HEK293 (cell line): ENCODE data around the gene SORCS3.

Source experiments
- CTCF ChIA-PET: fragments of 350-600 bp; formaldehyde crosslinking; extraction: SDS; loops from one replicate; lab custom pipeline; 2021; ENCODE audit warnings: antibody characterized with exemption; lab: Yijun Ruan, JAX
- POLR2A ChIA-PET: fragments of 300-600 bp; formaldehyde crosslinking; extraction: SDS; loops from one replicate; lab custom pipeline; 2020; ENCODE audit warnings: antibody characterized with exemption, inconsistent platforms; lab: Yijun Ruan, JAX
- H3K27ac ChIP-seq: fragments of 200-500 bp; sonication (Bioruptor generic); 2 replicates; pipeline ENCODE4 v1.5.1; 2014; ENCODE audit warnings: low read depth, low read length, control low read depth, inconsistent platforms; ENCODE audit errors: extremely low read depth
- H3K36me3 ChIP-seq, 2 experiments: fragments of 200-500 bp in 1 of 2; sonication (Bioruptor generic) in 1 of 2; 1 replicate in 1 of 2; 2 replicates in 1 of 2; pipeline ENCODE4 v1.5.1; 2014 to 2017; ENCODE audit warnings: inconsistent platforms in 2 of 2, low read length in 2 of 2; ENCODE audit not compliant: control insufficient read depth in 2 of 2, insufficient read depth in 1 of 2
- H3K4me1 ChIP-seq: fragments of 200-500 bp; sonication (Bioruptor generic); 2 replicates; pipeline ENCODE4 v1.5.1; 2014; ENCODE audit warnings: mild to moderate bottlenecking, low read length, inconsistent platforms; ENCODE audit not compliant: control insufficient read depth, insufficient read depth
- H3K4me3 ChIP-seq: 2 replicates; pipeline ENCODE4 v1.5.1; 2011; ENCODE audit warnings: low read depth, mild to moderate bottlenecking, control low read depth, low read length, moderate library complexity
- H3K9me3 ChIP-seq: fragments of 200-500 bp; sonication (Bioruptor generic); 2 replicates; pipeline ENCODE4 v1.5.1; 2014; ENCODE audit warnings: low read depth, low read length, inconsistent platforms; ENCODE audit not compliant: control insufficient read depth, insufficient read depth
- CTCF ChIP-seq: fragments of 450-650 bp; formaldehyde crosslinking; IDR thresholded peaks from 2 replicates; pipeline ENCODE4 v1.5.1; 2016; ENCODE audit warnings: missing biosample characterization, missing genetic modification characterization
- MYNN ChIP-seq: fragments of 450-650 bp; formaldehyde crosslinking; IDR thresholded peaks from 2 replicates; pipeline ENCODE4 v1.5.1; 2016; ENCODE audit warnings: missing biosample characterization, missing genetic modification characterization, borderline replicate concordance
- RBAK ChIP-seq: fragments of 450-650 bp; formaldehyde crosslinking; IDR thresholded peaks from 2 replicates; pipeline ENCODE4 v1.5.1; 2016; ENCODE audit warnings: missing biosample characterization, missing genetic modification characterization
- REPIN1 ChIP-seq: fragments of 450-650 bp; formaldehyde crosslinking; IDR thresholded peaks from 2 replicates; pipeline ENCODE4 v1.5.1; 2017; ENCODE audit warnings: missing biosample characterization, missing genetic modification characterization, low read depth
- SCRT2 ChIP-seq: fragments of 450-650 bp; formaldehyde crosslinking; IDR thresholded peaks from 2 replicates; pipeline ENCODE4 v1.5.1; 2016; ENCODE audit warnings: missing biosample characterization, missing genetic modification characterization
- ZNF114 ChIP-seq: fragments of 450-650 bp; formaldehyde crosslinking; IDR thresholded peaks from 2 replicates; pipeline ENCODE4 v1.5.0; 2017; ENCODE audit warnings: missing biosample characterization, missing genetic modification characterization
- ZNF121 ChIP-seq: fragments of 450-650 bp; formaldehyde crosslinking; IDR thresholded peaks from 2 replicates; pipeline ENCODE4 v1.5.1; 2016; ENCODE audit warnings: missing biosample characterization, missing genetic modification characterization
- ZNF335 ChIP-seq: fragments of 450-650 bp; formaldehyde crosslinking; conservative IDR thresholded peaks from 2 replicates; pipeline ENCODE4 v1.5.1; 2016; ENCODE audit warnings: missing biosample characterization, missing genetic modification characterization
- ZNF366 ChIP-seq: fragments of 450-650 bp; formaldehyde crosslinking; conservative IDR thresholded peaks from 2 replicates; pipeline ENCODE4 v1.5.1; 2016; ENCODE audit warnings: missing biosample characterization, missing genetic modification characterization
- ZNF37A ChIP-seq: fragments of 450-650 bp; IDR thresholded peaks from 2 replicates; pipeline ENCODE4 v1.5.1; 2018; ENCODE audit warnings: missing biosample characterization, missing genetic modification characterization
- ZNF530 ChIP-seq: fragments of 450-650 bp; formaldehyde crosslinking; IDR thresholded peaks from 2 replicates; pipeline ENCODE4 v1.5.1; 2016; ENCODE audit warnings: low read depth, missing biosample characterization, missing genetic modification characterization
- ZNF621 ChIP-seq: fragments of 450-650 bp; formaldehyde crosslinking; IDR thresholded peaks from 2 replicates; pipeline ENCODE4 v1.5.1; 2017; ENCODE audit warnings: missing biosample characterization, missing genetic modification characterization
- ZNF692 ChIP-seq: fragments of 450-650 bp; formaldehyde crosslinking; IDR thresholded peaks from 2 replicates; pipeline ENCODE4 v1.5.1; 2016; ENCODE audit warnings: missing biosample characterization, missing genetic modification characterization
- ZNF776 ChIP-seq: fragments of 450-650 bp; formaldehyde crosslinking; IDR thresholded peaks from 2 replicates; pipeline ENCODE4 v1.5.0; 2017; ENCODE audit warnings: missing biosample characterization, missing genetic modification characterization, borderline replicate concordance
- ZSCAN16 ChIP-seq: fragments of 450-650 bp; formaldehyde crosslinking; IDR thresholded peaks from 2 replicates; pipeline ENCODE4 v1.5.1; 2016; ENCODE audit warnings: missing biosample characterization, missing genetic modification characterization
- TF ChIP-seq, protein P1 (sequence below): fragments of 450-650 bp; formaldehyde crosslinking; IDR thresholded peaks from 2 replicates; pipeline ENCODE4 v1.5.1; 2016; ENCODE audit warnings: missing biosample characterization, missing genetic modification characterization, borderline replicate concordance
- TF ChIP-seq, protein P2 (sequence below): fragments of 450-650 bp; IDR thresholded peaks from 2 replicates; pipeline ENCODE4 v1.5.1; 2018; ENCODE audit warnings: missing biosample characterization, mild to moderate bottlenecking, missing genetic modification characterization
- TF ChIP-seq, protein P3 (sequence below): fragments of 450-650 bp; formaldehyde crosslinking; IDR thresholded peaks from 2 replicates; pipeline ENCODE4 v1.5.1; 2016; ENCODE audit warnings: missing biosample characterization, missing genetic modification characterization

The SORCS3 gene

DNA sequence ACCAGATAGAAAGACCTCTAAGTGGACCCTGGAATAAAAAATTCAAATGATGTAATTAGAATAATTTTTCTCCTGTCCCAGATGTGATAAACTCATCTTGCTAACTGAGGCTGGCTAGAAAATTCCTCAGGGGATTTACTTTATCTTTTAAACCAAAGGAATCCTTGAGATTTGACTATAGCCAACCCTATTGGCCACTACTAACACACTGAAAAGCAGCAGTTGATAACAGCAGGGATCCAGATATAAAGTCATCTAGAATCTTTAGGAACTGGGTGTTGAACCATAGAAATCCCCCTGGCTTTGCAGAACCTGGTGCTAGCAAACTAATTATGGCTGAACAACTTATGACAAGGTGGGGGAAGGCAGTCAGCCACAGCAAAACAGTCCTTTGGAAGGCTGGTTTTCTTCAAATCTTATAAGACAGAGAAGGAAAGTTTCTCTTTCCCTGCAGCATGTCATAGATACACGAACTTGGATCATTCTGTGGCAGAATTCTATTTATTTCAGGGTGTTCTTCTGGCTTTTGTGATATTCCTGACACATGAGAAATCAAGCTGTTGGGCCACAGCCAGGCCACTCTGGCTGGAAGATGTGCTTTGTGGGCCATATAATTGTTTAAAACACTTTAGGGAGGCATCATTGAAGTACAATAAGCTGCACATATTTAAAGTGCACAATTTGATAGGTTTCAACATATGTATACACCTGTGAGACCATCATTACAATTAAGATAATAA, 643.6 kb downstream of the SORCS3 start:
- ChIA-PET CTCF (no interaction called here), POLR2A (no interaction called here)
- H3K4me1 ChIP-seq: no peaks in the 10 kb centered on the region
- no peaks in the 10 kb centered on the region for H3K9me3 ChIP-seq
- H3K27ac ChIP-seq: no peak overlapping the region
- TF ChIP-seq, protein P1, sequence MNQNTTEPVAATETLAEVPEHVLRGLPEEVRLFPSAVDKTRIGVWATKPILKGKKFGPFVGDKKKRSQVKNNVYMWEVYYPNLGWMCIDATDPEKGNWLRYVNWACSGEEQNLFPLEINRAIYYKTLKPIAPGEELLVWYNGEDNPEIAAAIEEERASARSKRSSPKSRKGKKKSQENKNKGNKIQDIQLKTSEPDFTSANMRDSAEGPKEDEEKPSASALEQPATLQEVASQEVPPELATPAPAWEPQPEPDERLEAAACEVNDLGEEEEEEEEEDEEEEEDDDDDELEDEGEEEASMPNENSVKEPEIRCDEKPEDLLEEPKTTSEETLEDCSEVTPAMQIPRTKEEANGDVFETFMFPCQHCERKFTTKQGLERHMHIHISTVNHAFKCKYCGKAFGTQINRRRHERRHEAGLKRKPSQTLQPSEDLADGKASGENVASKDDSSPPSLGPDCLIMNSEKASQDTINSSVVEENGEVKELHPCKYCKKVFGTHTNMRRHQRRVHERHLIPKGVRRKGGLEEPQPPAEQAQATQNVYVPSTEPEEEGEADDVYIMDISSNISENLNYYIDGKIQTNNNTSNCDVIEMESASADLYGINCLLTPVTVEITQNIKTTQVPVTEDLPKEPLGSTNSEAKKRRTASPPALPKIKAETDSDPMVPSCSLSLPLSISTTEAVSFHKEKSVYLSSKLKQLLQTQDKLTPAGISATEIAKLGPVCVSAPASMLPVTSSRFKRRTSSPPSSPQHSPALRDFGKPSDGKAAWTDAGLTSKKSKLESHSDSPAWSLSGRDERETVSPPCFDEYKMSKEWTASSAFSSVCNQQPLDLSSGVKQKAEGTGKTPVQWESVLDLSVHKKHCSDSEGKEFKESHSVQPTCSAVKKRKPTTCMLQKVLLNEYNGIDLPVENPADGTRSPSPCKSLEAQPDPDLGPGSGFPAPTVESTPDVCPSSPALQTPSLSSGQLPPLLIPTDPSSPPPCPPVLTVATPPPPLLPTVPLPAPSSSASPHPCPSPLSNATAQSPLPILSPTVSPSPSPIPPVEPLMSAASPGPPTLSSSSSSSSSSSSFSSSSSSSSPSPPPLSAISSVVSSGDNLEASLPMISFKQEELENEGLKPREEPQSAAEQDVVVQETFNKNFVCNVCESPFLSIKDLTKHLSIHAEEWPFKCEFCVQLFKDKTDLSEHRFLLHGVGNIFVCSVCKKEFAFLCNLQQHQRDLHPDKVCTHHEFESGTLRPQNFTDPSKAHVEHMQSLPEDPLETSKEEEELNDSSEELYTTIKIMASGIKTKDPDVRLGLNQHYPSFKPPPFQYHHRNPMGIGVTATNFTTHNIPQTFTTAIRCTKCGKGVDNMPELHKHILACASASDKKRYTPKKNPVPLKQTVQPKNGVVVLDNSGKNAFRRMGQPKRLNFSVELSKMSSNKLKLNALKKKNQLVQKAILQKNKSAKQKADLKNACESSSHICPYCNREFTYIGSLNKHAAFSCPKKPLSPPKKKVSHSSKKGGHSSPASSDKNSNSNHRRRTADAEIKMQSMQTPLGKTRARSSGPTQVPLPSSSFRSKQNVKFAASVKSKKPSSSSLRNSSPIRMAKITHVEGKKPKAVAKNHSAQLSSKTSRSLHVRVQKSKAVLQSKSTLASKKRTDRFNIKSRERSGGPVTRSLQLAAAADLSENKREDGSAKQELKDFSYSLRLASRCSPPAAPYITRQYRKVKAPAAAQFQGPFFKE (tag by site-specific recombination): no peak
- no peak for TF ChIP-seq REPIN1 (tag by site-specific recombination)
- TF ChIP-seq ZNF335: no peak
- TF ChIP-seq ZNF114 (tag by site-specific recombination): no peak
- TF ChIP-seq, protein P2, sequence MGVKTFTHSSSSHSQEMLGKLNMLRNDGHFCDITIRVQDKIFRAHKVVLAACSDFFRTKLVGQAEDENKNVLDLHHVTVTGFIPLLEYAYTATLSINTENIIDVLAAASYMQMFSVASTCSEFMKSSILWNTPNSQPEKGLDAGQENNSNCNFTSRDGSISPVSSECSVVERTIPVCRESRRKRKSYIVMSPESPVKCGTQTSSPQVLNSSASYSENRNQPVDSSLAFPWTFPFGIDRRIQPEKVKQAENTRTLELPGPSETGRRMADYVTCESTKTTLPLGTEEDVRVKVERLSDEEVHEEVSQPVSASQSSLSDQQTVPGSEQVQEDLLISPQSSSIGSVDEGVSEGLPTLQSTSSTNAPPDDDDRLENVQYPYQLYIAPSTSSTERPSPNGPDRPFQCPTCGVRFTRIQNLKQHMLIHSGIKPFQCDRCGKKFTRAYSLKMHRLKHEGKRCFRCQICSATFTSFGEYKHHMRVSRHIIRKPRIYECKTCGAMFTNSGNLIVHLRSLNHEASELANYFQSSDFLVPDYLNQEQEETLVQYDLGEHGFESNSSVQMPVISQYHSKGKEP (tag by site-specific recombination): no peak
- TF ChIP-seq ZNF530: no peak
- TF ChIP-seq ZNF366 (tag by site-specific recombination): no peak
- no peak for TF ChIP-seq CTCF (tag by site-specific recombination)
- TF ChIP-seq ZNF692: no peak
- no peak for TF ChIP-seq MYNN (tag by site-specific recombination)
- no peak for TF ChIP-seq ZNF621 (tag by site-specific recombination)
- TF ChIP-seq ZNF121 (tag by site-specific recombination): no peak
- TF ChIP-seq SCRT2 (tag by site-specific recombination): no peak
- H3K4me3 ChIP-seq: no peak overlapping the region
- H3K36me3 ChIP-seq: no peaks in the 10 kb centered on the region

- Histone ChIP-seq H3K4me1 (no peaks in the 10 kb centered on the region), H3K36me3 (no peaks in the 10 kb centered on the region), H3K9me3 (no peaks in the 10 kb centered on the region), H3K27ac (no peak overlapping the region), H3K4me3 (no peak overlapping the region)
- ChIA-PET CTCF (interaction anchor here (0.6 kb wide), 1 partner anchor 90 kb away, joined by 4 read pairs; no protein-coding TSS in a partner anchor), POLR2A (no interaction called here)
- no peak for TF ChIP-seq ZNF530
- TF ChIP-seq ZNF776: no peak
- TF ChIP-seq CTCF (tag by site-specific recombination): no peak
- TF ChIP-seq ZNF37A (tag by site-specific recombination): no peak
- TF ChIP-seq RBAK (tag by site-specific recombination): no peak
- no peak for TF ChIP-seq ZNF366 (tag by site-specific recombination)
- no peak for TF ChIP-seq ZSCAN16 (tag by site-specific recombination)
- TF ChIP-seq, protein P3, sequence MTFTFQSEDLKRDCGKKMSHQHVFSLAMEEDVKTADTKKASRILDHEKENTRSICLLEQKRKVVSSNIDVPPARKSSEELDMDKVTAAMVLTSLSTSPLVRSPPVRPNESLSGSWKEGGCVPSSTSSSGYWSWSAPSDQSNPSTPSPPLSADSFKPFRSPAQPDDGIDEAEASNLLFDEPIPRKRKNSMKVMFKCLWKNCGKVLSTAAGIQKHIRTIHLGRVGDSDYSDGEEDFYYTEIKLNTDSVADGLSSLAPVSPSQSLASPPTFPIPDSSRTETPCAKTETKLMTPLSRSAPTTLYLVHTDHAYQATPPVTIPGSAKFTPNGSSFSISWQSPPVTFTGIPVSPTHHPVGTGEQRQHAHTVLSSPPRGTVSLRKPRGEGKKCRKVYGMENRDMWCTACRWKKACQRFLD: no peak
Measured at GRCh38 chr10:105288026-105288425, 646.9 kb downstream of the SORCS3 start.
